Keratinocyte (primary cell): ENCODE data around the gene CCDC9. TPM values are rescaled to one million over a fixed set of nuclear protein-coding genes. Genes with fewer than 3 reads are reported as not detected.

Experiments used
- DNase-seq: peaks from one replicate; pipeline ENCODE4 v3.0.0-alpha.2; 2011; ENCODE audit warnings: low read depth, missing footprints, low spot score
- FAIRE-seq: peaks from 2 replicates; lab custom pipeline; 2011; peaks lifted over from hg19 to GRCh38; lab: Jason Lieb, UNC
- H2AFZ ChIP-seq: 2 replicates; pipeline ENCODE4 v1.6.0; 2012; ENCODE audit warnings: low read length, control low read depth, inconsistent platforms; ENCODE audit not compliant: control insufficient read depth
- H3K27ac ChIP-seq: 2 replicates; pipeline ENCODE4 v1.5.1; 2011; ENCODE audit warnings: low read length; ENCODE audit not compliant: control insufficient read depth, insufficient read depth
- H3K27me3 ChIP-seq: 3 replicates; pipeline ENCODE4 v1.6.0; 2011; ENCODE audit warnings: low read length; ENCODE audit not compliant: control insufficient read depth, insufficient read depth; ENCODE audit errors: extremely low read depth
- H3K36me3 ChIP-seq, 2 experiments: 2 replicates in 1 of 2; 3 replicates in 1 of 2; pipeline ENCODE4 v1.5.1; 2011; ENCODE audit warnings: low read length in 2 of 2, mild to moderate bottlenecking in 1 of 2; ENCODE audit not compliant: control insufficient read depth in 2 of 2, insufficient read depth in 2 of 2; ENCODE audit errors: extremely low read depth in 1 of 2
- H3K4me1 ChIP-seq: 3 replicates; pipeline ENCODE4 v1.5.1; 2011; ENCODE audit warnings: low read length; ENCODE audit not compliant: control insufficient read depth, insufficient read depth; ENCODE audit errors: extremely low read depth
- H3K4me2 ChIP-seq: 3 replicates; pipeline ENCODE4 v1.6.0; 2011; ENCODE audit warnings: low read depth, low read length; ENCODE audit not compliant: control insufficient read depth, insufficient read depth; ENCODE audit errors: extremely low read depth
- H3K4me3 ChIP-seq, 3 experiments: fragments of 200-600 bp in 1 of 3; sonication (generic) in 1 of 3; 2 replicates in 2 of 3; 3 replicates in 1 of 3; pipeline ENCODE4 v1.5.1; 2011 to 2016; ENCODE audit warnings: low read length in 3 of 3, mild to moderate bottlenecking in 3 of 3, control low read depth in 2 of 3, inconsistent platforms in 1 of 3, low read depth in 1 of 3, mixed read lengths in 1 of 3, mixed run types in 1 of 3, moderate library complexity in 1 of 3; ENCODE audit not compliant: control insufficient read depth in 2 of 3, insufficient read depth in 2 of 3; ENCODE audit errors: extremely low read depth in 1 of 3
- H3K79me2 ChIP-seq: 2 replicates; pipeline ENCODE4 v1.6.0; 2012; ENCODE audit warnings: low read length; ENCODE audit not compliant: control insufficient read depth, insufficient read depth
- H3K9ac ChIP-seq: 3 replicates; pipeline ENCODE4 v1.6.0; 2011; ENCODE audit warnings: low read length; ENCODE audit not compliant: control insufficient read depth, insufficient read depth; ENCODE audit errors: extremely low read depth
- H3K9me1 ChIP-seq: 3 replicates; pipeline ENCODE4 v1.6.0; 2011; ENCODE audit warnings: low read length; ENCODE audit not compliant: control insufficient read depth, insufficient read depth; ENCODE audit errors: extremely low read depth
- H3K9me3 ChIP-seq: 2 replicates; pipeline ENCODE4 v1.5.1; 2012; ENCODE audit warnings: low read depth, low read length; ENCODE audit not compliant: control insufficient read depth
- H4K20me1 ChIP-seq: 3 replicates; pipeline ENCODE4 v1.6.0; 2011; ENCODE audit warnings: low read length; ENCODE audit not compliant: control insufficient read depth, insufficient read depth; ENCODE audit errors: extremely low read depth
- EZH2 ChIP-seq: IDR thresholded peaks from one replicate; pipeline ENCODE4 v1.6.1; 2012; ENCODE audit warnings: inconsistent platforms, mild to moderate bottlenecking, low read length, moderate library complexity
- dilution Hi-C: fragments of 300-500 bp; cut with MboI; formaldehyde crosslinking; loops from one replicate; pipeline ENCODE4 v1.7.0; 2020; ENCODE audit warnings: low sequenced_read_pairs; ENCODE audit not compliant: extremely low pct_ligation_motif_present
- polyA plus RNA-seq, 5 experiments: library from polyadenylated mRNA; depleted of rRNA in 3 of 5; stranded (reverse) in 3 of 5; stranded (forward) in 1 of 5; unstranded in 1 of 5; fragments of >200 nt; gene quantifications; 1 replicate in 1 of 5; 2 replicates in 3 of 5; 3 replicates in 1 of 5; pipeline versions ENCODE4 v1.2.1 to v1.2.3, GENCODE V29; 2011 to 2012; ENCODE audit warnings: missing spikeins in 2 of 5, low read depth in 1 of 5, low replicate concordance in 1 of 5
- TF ChIP-seq, protein P1 (sequence below), 3 experiments: IDR thresholded peaks in 1 of 3; conservative IDR thresholded peaks in 1 of 3; optimal IDR thresholded peaks in 1 of 3; 2 replicates in 2 of 3; 3 replicates in 1 of 3; pipeline versions ENCODE3 to v1.5.1; 2011; ENCODE audit warnings: low read length in 3 of 3, mild to moderate bottlenecking in 3 of 3, moderate library complexity in 2 of 3, control low read depth in 1 of 3, inconsistent platforms in 1 of 3; ENCODE audit not compliant: insufficient read depth in 2 of 3; ENCODE audit errors: extremely low read depth in 1 of 3

CCDC9 gene
- polyA plus RNA-seq, 1 donor (not counting 4 experiments of a cell fraction or from before 2014, with no cell fraction given) = 2.8 TPM

GRCh38 chr19:47280183-47280797 is 24.0 kb downstream of the CCDC9 start:
- Histone ChIP-seq H3K9me3 (no peaks in the 10 kb centered on the region), H2AFZ (no peak overlapping the region), H3K9me1 (no peaks in the 10 kb centered on the region), H3K4me1 (no peaks in the 10 kb centered on the region), H3K27ac (no peak overlapping the region), H3K4me2 (no peak overlapping the region), H3K36me3 (peaks cover 0 to 3% of the 10 kb centered on the region in 2 experiments), H3K27me3 (no peaks in the 10 kb centered on the region), H3K79me2 (no peaks in the 10 kb centered on the region), H3K4me3 (no peak overlapping the region), H3K9ac (no peak overlapping the region), H4K20me1 (no peaks in the 10 kb centered on the region)
- no peak for FAIRE-seq
- TF ChIP-seq EZH2 = no peak
- TF ChIP-seq, protein P1, sequence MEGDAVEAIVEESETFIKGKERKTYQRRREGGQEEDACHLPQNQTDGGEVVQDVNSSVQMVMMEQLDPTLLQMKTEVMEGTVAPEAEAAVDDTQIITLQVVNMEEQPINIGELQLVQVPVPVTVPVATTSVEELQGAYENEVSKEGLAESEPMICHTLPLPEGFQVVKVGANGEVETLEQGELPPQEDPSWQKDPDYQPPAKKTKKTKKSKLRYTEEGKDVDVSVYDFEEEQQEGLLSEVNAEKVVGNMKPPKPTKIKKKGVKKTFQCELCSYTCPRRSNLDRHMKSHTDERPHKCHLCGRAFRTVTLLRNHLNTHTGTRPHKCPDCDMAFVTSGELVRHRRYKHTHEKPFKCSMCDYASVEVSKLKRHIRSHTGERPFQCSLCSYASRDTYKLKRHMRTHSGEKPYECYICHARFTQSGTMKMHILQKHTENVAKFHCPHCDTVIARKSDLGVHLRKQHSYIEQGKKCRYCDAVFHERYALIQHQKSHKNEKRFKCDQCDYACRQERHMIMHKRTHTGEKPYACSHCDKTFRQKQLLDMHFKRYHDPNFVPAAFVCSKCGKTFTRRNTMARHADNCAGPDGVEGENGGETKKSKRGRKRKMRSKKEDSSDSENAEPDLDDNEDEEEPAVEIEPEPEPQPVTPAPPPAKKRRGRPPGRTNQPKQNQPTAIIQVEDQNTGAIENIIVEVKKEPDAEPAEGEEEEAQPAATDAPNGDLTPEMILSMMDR (optimal IDR thresholded peaks at IDR 0.05 in 1 of 3, IDR thresholded peaks at IDR 0.05 in 1 of 3, conservative IDR thresholded peaks at IDR 0.05 in 1 of 3; ENCODE audit: extremely low read depth in 1 of 3, insufficient read depth in 2 of 3, low read length in 3 of 3) = peak; percentile 48 to 62 (median 57)
- no peak for DNase-seq
- dilution Hi-C loops = no loop called here

GRCh38 chr19:47283405-47284059 is 27.2 kb downstream of the CCDC9 start:
- no peaks in the 10 kb centered on the region for H3K9me3 ChIP-seq
- no peak overlapping the region for H2AFZ ChIP-seq
- H3K9me1 ChIP-seq = no peaks in the 10 kb centered on the region
- H3K36me3 ChIP-seq = no peaks in the 10 kb centered on the region
- H3K4me1 ChIP-seq = no peaks in the 10 kb centered on the region
- no peak overlapping the region for H3K4me2 ChIP-seq
- no peak overlapping the region for H3K27ac ChIP-seq
- no peaks in the 10 kb centered on the region for H4K20me1 ChIP-seq
- no peak overlapping the region for H3K9ac ChIP-seq
- TF ChIP-seq, protein P1 (optimal IDR thresholded peaks at IDR 0.05 in 1 of 3, IDR thresholded peaks at IDR 0.05 in 1 of 3, conservative IDR thresholded peaks at IDR 0.05 in 1 of 3; ENCODE audit: extremely low read depth in 1 of 3, insufficient read depth in 2 of 3, low read length in 3 of 3) = no peak
- TF ChIP-seq EZH2 = no peak
- dilution Hi-C loops = no loop called here
- H3K27me3 ChIP-seq = no peaks in the 10 kb centered on the region
- no peak overlapping the region for H3K4me3 ChIP-seq
- no peaks in the 10 kb centered on the region for H3K79me2 ChIP-seq
- DNase-seq (no peak), FAIRE-seq (no peak)
